Measurements from ENCODE around the gene TRIP6.
"Not testable (repeated sequence)": the region's sequence is repeated elsewhere in the genome, so short reads cannot be mapped to it uniquely, and the experiment has no call there.

Gene TRIP6

GRCh38 chr7:100854146-100854895, 12.9 kb upstream of the TRIP6 start:
- peak overlapping the region; percentile 35 for H2AK5ac ChIP-seq (ENCODE audit: low read depth, low read length)
- H3K36me3 ChIP-seq (replicated peaks in 1 of 2; ENCODE audit: control insufficient read depth in 2 of 2, insufficient read depth in 2 of 2, low read length in 2 of 2), result no peaks in the 10 kb centered on the region
- H3K18ac ChIP-seq (ENCODE audit: low read length), result no peak overlapping the region
- H3K9ac ChIP-seq (ENCODE audit: low read depth, low read length, poor library complexity), result no peak overlapping the region
- H3K4me3 ChIP-seq (ENCODE audit: low read length in 2 of 2), result no peak overlapping the region
- no peak overlapping the region for H2AFZ ChIP-seq (ENCODE audit: low read length)
- H3K9me3 ChIP-seq (replicated peaks in 1 of 2; ENCODE audit: control insufficient read depth in 2 of 2, insufficient read depth in 1 of 2, low read depth in 1 of 2, low read length in 2 of 2), result no peaks in the 10 kb centered on the region
- peaks cover 5 to 6% of the 10 kb centered on the region in 2 donors for H3K4me1 ChIP-seq (ENCODE audit: control insufficient read depth in 2 of 2, insufficient read depth in 1 of 2, low read depth in 1 of 2, low read length in 2 of 2)
- peak overlapping the region; percentile 43 for H3K23ac ChIP-seq (ENCODE audit: low read depth, low read length, poor library complexity)
- no peak overlapping the region for H4K91ac ChIP-seq (ENCODE audit: low read depth, low read length, poor library complexity)
- no peak for DNase-seq (ENCODE audit: low spot score)
- H4K8ac ChIP-seq (ENCODE audit: low read depth, low read length), result no peak overlapping the region
- no peak overlapping the region for H2BK5ac ChIP-seq (ENCODE audit: low read length)
- H3K4ac ChIP-seq (ENCODE audit: low read length), result no peak overlapping the region
- no CpG with 5 or more reads among the region's 14 CpGs for WGBS, 2 donors (ENCODE audit: extremely low coverage in 2 of 2, insufficient read length in 2 of 2, insufficient replicate concordance in 1 of 2)
- no peak overlapping the region for H2BK15ac ChIP-seq (ENCODE audit: low read length)
- no peak overlapping the region for H3K14ac ChIP-seq (ENCODE audit: low read length)
- no peak overlapping the region for H2BK12ac ChIP-seq (ENCODE audit: low read length)
- no peaks in the 10 kb centered on the region for H3K27me3 ChIP-seq (ENCODE audit: control insufficient read depth in 3 of 3, insufficient read depth in 3 of 3, low read depth in 1 of 3, low read length in 3 of 3)
- no peak overlapping the region for H2BK120ac ChIP-seq (ENCODE audit: low read depth, low read length)
- H3K79me1 ChIP-seq (ENCODE audit: low read depth, low read length), result no peaks in the 10 kb centered on the region
- no peak overlapping the region for H3K27ac ChIP-seq (replicated peaks; ENCODE audit: low read length)
- H3K4me2 ChIP-seq (ENCODE audit: insufficient read depth, low read length, poor library complexity, severe bottlenecking), result no peak overlapping the region

GRCh38 chr7:100854899-100855298, 12.3 kb upstream of the TRIP6 start:
- H4K8ac ChIP-seq (ENCODE audit: low read depth, low read length); H2BK15ac ChIP-seq (ENCODE audit: low read length); H2BK5ac ChIP-seq (ENCODE audit: low read length); H3K18ac ChIP-seq (ENCODE audit: low read length); H3K27ac ChIP-seq (replicated peaks; ENCODE audit: low read length); H2BK120ac ChIP-seq (ENCODE audit: low read depth, low read length); H2BK12ac ChIP-seq (ENCODE audit: low read length); H3K4me2 ChIP-seq (ENCODE audit: insufficient read depth, low read length, poor library complexity, severe bottlenecking); H3K4me3 ChIP-seq (ENCODE audit: low read length in 2 of 2); H3K27me3 ChIP-seq (ENCODE audit: control insufficient read depth in 3 of 3, insufficient read depth in 3 of 3, low read depth in 1 of 3, low read length in 3 of 3); H4K91ac ChIP-seq (ENCODE audit: low read depth, low read length, poor library complexity); DNase-seq (ENCODE audit: low spot score); H3K4me1 ChIP-seq (ENCODE audit: control insufficient read depth in 2 of 2, insufficient read depth in 1 of 2, low read depth in 1 of 2, low read length in 2 of 2); H3K9ac ChIP-seq (ENCODE audit: low read depth, low read length, poor library complexity); H3K9me3 ChIP-seq (replicated peaks in 1 of 2; ENCODE audit: control insufficient read depth in 2 of 2, insufficient read depth in 1 of 2, low read depth in 1 of 2, low read length in 2 of 2); H2AFZ ChIP-seq (ENCODE audit: low read length); H3K14ac ChIP-seq (ENCODE audit: low read length); H3K4ac ChIP-seq (ENCODE audit: low read length); H3K36me3 ChIP-seq (replicated peaks in 1 of 2; ENCODE audit: control insufficient read depth in 2 of 2, insufficient read depth in 2 of 2, low read length in 2 of 2); H3K79me1 ChIP-seq (ENCODE audit: low read depth, low read length); H2AK5ac ChIP-seq (ENCODE audit: low read depth, low read length): not testable (repeated sequence)
- peak overlapping the region; percentile 43 for H3K23ac ChIP-seq (ENCODE audit: low read depth, low read length, poor library complexity)
- no CpG with 5 or more reads among the region's 9 CpGs for WGBS, 2 donors (ENCODE audit: extremely low coverage in 2 of 2, insufficient read length in 2 of 2, insufficient replicate concordance in 1 of 2)

DNA sequence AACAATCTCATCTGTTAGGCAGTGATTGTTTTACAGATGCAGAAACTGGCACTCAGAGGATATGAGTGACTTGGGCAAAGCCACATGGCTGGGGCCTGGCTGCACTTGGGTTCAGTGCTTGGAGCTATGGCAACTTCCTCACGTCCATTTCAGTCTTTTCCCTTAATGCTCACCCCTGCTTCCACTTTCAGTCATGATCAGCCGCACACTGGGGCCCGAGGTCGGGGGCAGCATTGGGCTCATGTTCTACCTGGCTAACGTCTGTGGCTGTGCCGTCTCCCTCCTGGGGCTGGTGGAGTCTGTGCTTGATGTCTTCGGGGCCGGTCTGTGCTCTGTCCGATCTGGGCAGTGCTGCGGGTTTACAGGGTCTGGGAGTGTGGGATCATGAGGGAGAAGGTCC, 11.7 kb upstream of the TRIP6 start:
- H3K9me3 ChIP-seq (replicated peaks in 1 of 2; ENCODE audit: control insufficient read depth in 2 of 2, insufficient read depth in 1 of 2, low read depth in 1 of 2, low read length in 2 of 2), result no peaks in the 10 kb centered on the region
- H2BK12ac ChIP-seq (ENCODE audit: low read length), result peak overlapping the region; percentile 4
- H3K79me1 ChIP-seq (ENCODE audit: low read depth, low read length), result peaks cover 2% of the 10 kb centered on the region
- no peak overlapping the region for H3K14ac ChIP-seq (ENCODE audit: low read length)
- H3K9ac ChIP-seq (ENCODE audit: low read depth, low read length, poor library complexity), result peak overlapping the region; percentile 12
- H4K8ac ChIP-seq (ENCODE audit: low read depth, low read length), result no peak overlapping the region
- no peak overlapping the region for H2AK5ac ChIP-seq (ENCODE audit: low read depth, low read length)
- H3K4me1 ChIP-seq (ENCODE audit: control insufficient read depth in 2 of 2, insufficient read depth in 1 of 2, low read depth in 1 of 2, low read length in 2 of 2), result peaks cover 5 to 6% of the 10 kb centered on the region in 2 donors
- no peak overlapping the region for H3K27ac ChIP-seq (replicated peaks; ENCODE audit: low read length)
- no peak for DNase-seq (ENCODE audit: low spot score)
- H3K23ac ChIP-seq (ENCODE audit: low read depth, low read length, poor library complexity), result no peak overlapping the region
- no peak overlapping the region for H2BK120ac ChIP-seq (ENCODE audit: low read depth, low read length)
- no peak overlapping the region for H3K4me2 ChIP-seq (ENCODE audit: insufficient read depth, low read length, poor library complexity, severe bottlenecking)
- no peak overlapping the region for H4K91ac ChIP-seq (ENCODE audit: low read depth, low read length, poor library complexity)
- no peak overlapping the region for H3K18ac ChIP-seq (ENCODE audit: low read length)
- no peaks in the 10 kb centered on the region for H3K27me3 ChIP-seq (ENCODE audit: control insufficient read depth in 3 of 3, insufficient read depth in 3 of 3, low read depth in 1 of 3, low read length in 3 of 3)
- H3K4ac ChIP-seq (ENCODE audit: low read length), result no peak overlapping the region
- peak overlapping the region; percentile 79 for H2BK5ac ChIP-seq (ENCODE audit: low read length)
- WGBS, 2 donors (ENCODE audit: extremely low coverage in 2 of 2, insufficient read length in 2 of 2, insufficient replicate concordance in 1 of 2), result no CpG with 5 or more reads among the region's 10 CpGs
- H3K36me3 ChIP-seq (replicated peaks in 1 of 2; ENCODE audit: control insufficient read depth in 2 of 2, insufficient read depth in 2 of 2, low read length in 2 of 2), result peaks cover 3% of the 10 kb centered on the region in 2 donors
- H3K4me3 ChIP-seq (ENCODE audit: low read length in 2 of 2), result no peak overlapping the region
- H2BK15ac ChIP-seq (ENCODE audit: low read length), result no peak overlapping the region
- no peak overlapping the region for H2AFZ ChIP-seq (ENCODE audit: low read length)

DNA sequence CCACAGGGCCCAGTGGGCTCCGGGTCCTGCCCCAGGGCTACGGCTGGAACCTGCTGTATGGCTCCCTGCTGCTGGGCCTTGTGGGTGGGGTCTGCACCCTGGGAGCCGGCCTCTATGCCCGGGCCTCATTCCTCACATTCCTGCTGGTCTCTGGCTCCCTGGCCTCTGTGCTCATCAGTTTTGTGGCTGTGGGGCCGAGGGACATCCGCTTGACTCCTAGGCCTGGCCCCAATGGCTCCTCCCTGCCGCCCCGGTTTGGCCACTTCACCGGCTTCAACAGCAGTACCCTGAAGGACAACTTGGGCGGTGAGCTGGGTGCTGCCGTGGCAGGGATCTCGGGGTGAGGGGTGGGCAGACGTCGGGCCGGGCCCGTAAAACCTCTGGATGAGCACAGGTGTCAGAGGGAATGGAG, 10.3 kb upstream of the TRIP6 start:
- Histone ChIP-seq H3K79me1 (ENCODE audit: low read depth, low read length) (peaks cover 2% of the 10 kb centered on the region), H3K4me3 (ENCODE audit: low read length in 2 of 2) (no peak overlapping the region), H4K8ac (ENCODE audit: low read depth, low read length) (no peak overlapping the region), H3K14ac (ENCODE audit: low read length) (no peak overlapping the region), H3K9ac (ENCODE audit: low read depth, low read length, poor library complexity) (no peak overlapping the region), H2AFZ (ENCODE audit: low read length) (no peak overlapping the region), H3K18ac (ENCODE audit: low read length) (no peak overlapping the region), H3K4me2 (ENCODE audit: insufficient read depth, low read length, poor library complexity, severe bottlenecking) (no peak overlapping the region), H3K9me3 (replicated peaks in 1 of 2; ENCODE audit: control insufficient read depth in 2 of 2, insufficient read depth in 1 of 2, low read depth in 1 of 2, low read length in 2 of 2) (no peaks in the 10 kb centered on the region), H3K27me3 (ENCODE audit: control insufficient read depth in 3 of 3, insufficient read depth in 3 of 3, low read depth in 1 of 3, low read length in 3 of 3) (no peaks in the 10 kb centered on the region), H3K4me1 (ENCODE audit: control insufficient read depth in 2 of 2, insufficient read depth in 1 of 2, low read depth in 1 of 2, low read length in 2 of 2) (peaks cover 3 to 4% of the 10 kb centered on the region in 2 donors), H2BK12ac (ENCODE audit: low read length) (no peak overlapping the region), H2BK15ac (ENCODE audit: low read length) (no peak overlapping the region), H3K23ac (ENCODE audit: low read depth, low read length, poor library complexity) (no peak overlapping the region), H2BK5ac (ENCODE audit: low read length) (no peak overlapping the region), H4K91ac (ENCODE audit: low read depth, low read length, poor library complexity) (no peak overlapping the region), H3K27ac (replicated peaks; ENCODE audit: low read length) (no peak overlapping the region), H3K4ac (ENCODE audit: low read length) (no peak overlapping the region), H2BK120ac (ENCODE audit: low read depth, low read length) (no peak overlapping the region), H3K36me3 (replicated peaks in 1 of 2; ENCODE audit: control insufficient read depth in 2 of 2, insufficient read depth in 2 of 2, low read length in 2 of 2) (peaks cover 4 to 9% of the 10 kb centered on the region in 2 donors), H2AK5ac (ENCODE audit: low read depth, low read length) (peak overlapping the region; percentile 32)
- DNase-seq (ENCODE audit: low spot score), result no peak
- no CpG with 5 or more reads among the region's 16 CpGs for WGBS, 2 donors (ENCODE audit: extremely low coverage in 2 of 2, insufficient read length in 2 of 2, insufficient replicate concordance in 1 of 2)

Data from neuronal stem cell (in vitro differentiated cells).